Activated naive CD8-positive, alpha-beta T cell (primary cell): Measurements from ENCODE around the gene LRRTM1.

Experiments used
- H3K27ac Mint-ChIP-seq: one replicate; pipeline ENCODE4 v1.8.0; 2021; ENCODE audit warnings: mixed read lengths
- H3K27me3 Mint-ChIP-seq: one replicate; pipeline ENCODE4 v1.8.0; 2021; ENCODE audit warnings: mixed read lengths
- H3K36me3 Mint-ChIP-seq: one replicate; pipeline ENCODE4 v1.8.0; 2021; ENCODE audit warnings: mixed read lengths
- H3K4me1 Mint-ChIP-seq: one replicate; pipeline ENCODE4 v1.8.0; 2021; ENCODE audit warnings: low read depth, mixed read lengths
- H3K4me3 Mint-ChIP-seq: one replicate; pipeline ENCODE4 v1.8.0; 2021; ENCODE audit warnings: mild to moderate bottlenecking, mixed read lengths
- H3K9me3 Mint-ChIP-seq: one replicate; pipeline ENCODE4 v1.8.0; 2021; ENCODE audit warnings: low read depth, mixed read lengths

The LRRTM1 gene

DNA sequence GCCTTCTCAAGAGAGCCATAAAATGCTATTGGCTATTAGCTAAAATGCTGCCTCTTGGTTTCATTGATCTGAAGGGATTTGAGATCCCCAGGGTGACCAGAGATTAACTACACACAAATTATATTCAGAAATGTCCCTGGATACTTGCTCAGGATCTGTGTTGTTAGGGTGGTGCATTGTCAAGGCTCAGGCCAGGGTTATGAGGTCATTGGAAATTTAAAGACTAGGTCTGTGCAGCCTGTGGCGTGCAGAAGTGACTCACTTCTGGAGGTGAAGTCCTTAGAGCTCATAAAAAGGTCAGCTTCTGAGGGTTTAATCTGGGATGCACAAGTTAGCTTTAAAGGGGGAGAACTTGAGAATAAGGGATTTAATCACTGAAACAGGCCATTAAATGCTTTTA, 23.5 kb downstream of the LRRTM1 start:
- no peaks in the 10 kb centered on the region for H3K9me3 Mint-ChIP-seq
- H3K27me3 Mint-ChIP-seq, result no peaks in the 10 kb centered on the region
- no peaks in the 10 kb centered on the region for H3K4me1 Mint-ChIP-seq
- no peaks in the 10 kb centered on the region for H3K36me3 Mint-ChIP-seq
- H3K4me3 Mint-ChIP-seq, result no peak overlapping the region
- no peak overlapping the region for H3K27ac Mint-ChIP-seq

- no peak overlapping the region for H3K4me3 Mint-ChIP-seq
- no peaks in the 10 kb centered on the region for H3K27me3 Mint-ChIP-seq
- H3K4me1 Mint-ChIP-seq, result no peaks in the 10 kb centered on the region
- H3K9me3 Mint-ChIP-seq, result no peaks in the 10 kb centered on the region
- H3K36me3 Mint-ChIP-seq, result no peaks in the 10 kb centered on the region
- no peak overlapping the region for H3K27ac Mint-ChIP-seq
Observed at GRCh38 chr2:80280598-80280997, 24.0 kb downstream of the LRRTM1 start.

DNA sequence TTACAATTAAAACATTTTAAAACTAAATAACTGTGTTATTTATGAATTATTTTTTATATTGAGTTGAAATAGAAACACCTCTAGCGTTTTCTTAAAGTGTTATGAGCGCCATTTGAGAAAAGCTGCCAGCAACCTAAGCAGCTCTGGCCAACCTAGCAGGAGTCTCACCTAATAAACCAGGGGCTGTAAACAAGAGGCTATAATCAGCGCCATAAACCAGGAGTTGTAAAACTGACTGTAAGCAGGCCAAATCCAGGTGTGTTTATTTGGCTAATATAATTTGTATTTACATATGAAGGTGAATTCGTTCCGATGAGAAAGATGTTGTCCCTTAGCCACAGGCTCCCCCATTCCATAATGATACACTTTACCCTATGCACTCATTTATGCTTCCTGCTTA, 34.7 kb downstream of the LRRTM1 start:
- H3K27ac Mint-ChIP-seq, result no peak overlapping the region
- no peaks in the 10 kb centered on the region for H3K36me3 Mint-ChIP-seq
- no peaks in the 10 kb centered on the region for H3K27me3 Mint-ChIP-seq
- no peak overlapping the region for H3K4me3 Mint-ChIP-seq
- H3K4me1 Mint-ChIP-seq, result no peaks in the 10 kb centered on the region
- H3K9me3 Mint-ChIP-seq, result peaks cover 10% of the 10 kb centered on the region

GRCh38 chr2:80266231-80266630, 38.3 kb downstream of the LRRTM1 start:
- Mint-ChIP-seq H3K36me3 (no peaks in the 10 kb centered on the region), H3K4me1 (no peaks in the 10 kb centered on the region)

DNA sequence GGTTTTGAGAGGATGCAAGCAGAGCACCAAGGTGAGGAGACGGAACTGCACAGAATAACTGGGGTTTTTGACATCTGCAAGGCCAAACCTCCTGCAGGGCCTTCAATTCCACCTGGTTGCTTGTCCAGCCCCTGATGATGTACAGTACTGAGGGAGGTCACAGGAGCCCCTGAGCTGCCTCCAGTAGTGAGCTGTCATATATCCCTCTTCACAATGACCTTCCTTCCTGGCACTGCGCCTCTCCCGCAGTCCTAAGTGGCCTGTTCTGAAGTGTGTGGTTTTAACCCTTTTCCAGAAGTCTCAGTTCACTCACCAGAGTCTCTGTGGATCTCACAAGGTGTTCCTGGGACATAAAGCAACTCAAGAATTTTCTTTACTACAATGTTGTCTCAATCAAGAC, 45.3 kb downstream of the LRRTM1 start:
- H3K27ac Mint-ChIP-seq, result no peak overlapping the region
- H3K9me3 Mint-ChIP-seq, result no peaks in the 10 kb centered on the region
- H3K4me3 Mint-ChIP-seq, result no peak overlapping the region
- no peaks in the 10 kb centered on the region for H3K36me3 Mint-ChIP-seq
- H3K27me3 Mint-ChIP-seq, result no peaks in the 10 kb centered on the region
- H3K4me1 Mint-ChIP-seq, result no peaks in the 10 kb centered on the region

More at GRCh38 chr2:80266231-80266630, 38.3 kb downstream of the LRRTM1 start:
- Mint-ChIP-seq H3K27ac (no peak overlapping the region), H3K9me3 (peaks cover 4% of the 10 kb centered on the region), H3K4me3 (no peak overlapping the region), H3K27me3 (no peaks in the 10 kb centered on the region)

- no peaks in the 10 kb centered on the region for H3K4me1 Mint-ChIP-seq
Observed at GRCh38 chr2:80258793-80259192, 45.8 kb downstream of the LRRTM1 start.

GRCh38 chr2:80258341-80258740, 46.2 kb downstream of the LRRTM1 start:
- H3K27me3 Mint-ChIP-seq, result no peaks in the 10 kb centered on the region
- H3K27ac Mint-ChIP-seq, result no peak overlapping the region
- H3K4me1 Mint-ChIP-seq, result no peaks in the 10 kb centered on the region
- H3K9me3 Mint-ChIP-seq, result peaks cover 3% of the 10 kb centered on the region
- no peak overlapping the region for H3K4me3 Mint-ChIP-seq
- H3K36me3 Mint-ChIP-seq, result no peaks in the 10 kb centered on the region

More at GRCh38 chr2:80258793-80259192, 45.8 kb downstream of the LRRTM1 start:
- Mint-ChIP-seq H3K9me3 (no peaks in the 10 kb centered on the region), H3K27ac (no peak overlapping the region), H3K36me3 (no peaks in the 10 kb centered on the region), H3K27me3 (no peaks in the 10 kb centered on the region), H3K4me3 (no peak overlapping the region)

DNA sequence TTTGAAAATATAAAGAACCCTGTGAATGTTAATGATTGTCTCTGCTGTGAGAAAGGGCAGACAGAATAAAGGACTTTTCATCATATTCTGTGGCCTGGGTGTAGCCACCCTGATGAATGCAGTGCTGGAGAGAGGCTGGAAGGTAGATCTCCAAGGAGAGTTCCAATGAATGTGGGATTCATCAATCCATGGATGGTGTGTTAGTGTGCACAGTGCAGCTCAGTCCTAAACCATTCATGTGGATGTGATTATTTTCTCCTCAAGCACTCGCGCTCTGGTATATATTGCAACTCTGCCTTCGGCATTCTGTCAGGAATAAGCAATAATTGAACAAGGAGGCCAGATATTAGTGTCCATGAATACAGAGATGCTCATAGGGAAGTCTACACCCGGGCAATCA, 47.1 kb downstream of the LRRTM1 start:
- Mint-ChIP-seq H3K36me3 (no peaks in the 10 kb centered on the region), H3K27ac (no peak overlapping the region), H3K4me3 (no peak overlapping the region), H3K27me3 (no peaks in the 10 kb centered on the region), H3K4me1 (no peaks in the 10 kb centered on the region), H3K9me3 (peaks cover 3% of the 10 kb centered on the region)

- Mint-ChIP-seq H3K9me3 (peaks cover 3% of the 10 kb centered on the region), H3K27me3 (no peaks in the 10 kb centered on the region), H3K27ac (no peak overlapping the region), H3K4me1 (no peaks in the 10 kb centered on the region), H3K36me3 (no peaks in the 10 kb centered on the region), H3K4me3 (no peak overlapping the region)
Observed at GRCh38 chr2:80256782-80257167, 47.8 kb downstream of the LRRTM1 start.

- no peaks in the 10 kb centered on the region for H3K27me3 Mint-ChIP-seq
- H3K27ac Mint-ChIP-seq, result no peak overlapping the region
- peaks cover 3% of the 10 kb centered on the region for H3K9me3 Mint-ChIP-seq
- no peak overlapping the region for H3K4me3 Mint-ChIP-seq
- H3K36me3 Mint-ChIP-seq, result no peaks in the 10 kb centered on the region
- H3K4me1 Mint-ChIP-seq, result no peaks in the 10 kb centered on the region
Observed at GRCh38 chr2:80255918-80256781, 48.4 kb downstream of the LRRTM1 start.

DNA sequence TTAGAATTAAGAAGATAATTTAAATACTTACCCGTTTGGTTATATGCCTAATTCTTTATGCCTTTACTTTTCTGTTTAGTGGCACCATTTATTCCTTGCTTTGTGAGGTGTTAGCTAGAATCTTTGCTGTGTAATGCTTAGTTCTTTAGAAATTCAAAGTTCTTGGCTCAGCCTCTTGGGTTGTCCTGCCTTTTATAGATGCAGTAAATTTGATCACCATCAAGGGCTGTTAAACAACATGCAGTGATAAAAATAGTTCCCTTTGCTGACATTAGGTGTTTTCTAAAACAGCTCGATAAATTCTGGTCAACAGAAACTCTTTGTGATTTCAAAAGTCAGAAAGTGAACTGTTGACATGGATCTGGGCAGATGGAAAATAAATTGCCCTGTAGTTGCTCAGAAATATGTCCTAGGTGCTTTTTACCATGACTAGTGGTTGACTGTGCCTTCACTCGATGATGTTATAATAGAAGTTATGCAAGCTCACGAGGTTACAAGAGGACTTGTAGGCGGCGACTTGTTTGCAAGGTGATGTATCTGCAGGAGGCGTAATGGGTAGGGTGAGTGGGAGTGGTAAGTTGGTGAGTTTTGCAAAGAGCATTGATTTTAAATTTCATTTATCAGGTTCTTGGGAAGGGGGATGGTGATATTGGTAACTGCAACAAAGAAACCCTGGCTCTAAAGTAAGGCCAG, 52.1 kb downstream of the LRRTM1 start:
- Mint-ChIP-seq H3K4me1 (no peaks in the 10 kb centered on the region), H3K4me3 (no peak overlapping the region), H3K27ac (no peak overlapping the region), H3K36me3 (no peaks in the 10 kb centered on the region), H3K27me3 (no peaks in the 10 kb centered on the region), H3K9me3 (peaks cover 3% of the 10 kb centered on the region)
